RWPE2 (cell line): ENCODE data around the gene SYT6.

Experiments
- ATAC-seq: fragments of 200-7000 bp; cut with Tn5 transposase; 3 replicates; pipeline ENCODE4 v1.9.1; 2021; ENCODE audit warnings: low read depth
- DNase-seq: peaks from one replicate; pipeline ENCODE4 v3.0.0-alpha.2; 2020; ENCODE audit warnings: low spot score
- H3K27ac ChIP-seq: fragments of 450-650 bp; 2 replicates; pipeline ENCODE4 v1.5.1; 2017; ENCODE audit warnings: mild to moderate bottlenecking; ENCODE audit not compliant: poor library complexity, severe bottlenecking
- H3K27me3 ChIP-seq: fragments of 250-450 bp; sonication (Bioruptor Pico); 2 replicates; pipeline ENCODE4 v1.5.1; 2021; ENCODE audit warnings: mild to moderate bottlenecking, moderate library complexity; ENCODE audit not compliant: insufficient read depth, poor library complexity, severe bottlenecking
- H3K36me3 ChIP-seq: fragments of 250-450 bp; sonication (Bioruptor Pico); 2 replicates; pipeline ENCODE4 v1.5.1; 2020; ENCODE audit warnings: low read depth, mild to moderate bottlenecking, moderate library complexity
- H3K4me1 ChIP-seq: fragments of 250-450 bp; sonication (Bioruptor Pico); 2 replicates; pipeline ENCODE4 v1.5.1; 2021; ENCODE audit warnings: mild to moderate bottlenecking, moderate library complexity; ENCODE audit not compliant: insufficient read depth, poor library complexity, severe bottlenecking
- H3K4me3 ChIP-seq: fragments of 250-450 bp; sonication (Bioruptor Pico); 2 replicates; pipeline ENCODE4 v1.5.1; 2021; ENCODE audit warnings: mild to moderate bottlenecking, moderate library complexity; ENCODE audit not compliant: severe bottlenecking
- H3K9me3 ChIP-seq: fragments of 250-450 bp; sonication (Bioruptor Pico); 2 replicates; pipeline ENCODE4 v1.5.1; 2021; ENCODE audit warnings: mild to moderate bottlenecking, moderate library complexity; ENCODE audit not compliant: severe bottlenecking
- TF ChIP-seq, protein P1 (sequence below): fragments of 450-650 bp; IDR thresholded peaks from one replicate; pipeline ENCODE4 v1.5.1; 2017; ENCODE audit warnings: mild to moderate bottlenecking, moderate library complexity; ENCODE audit not compliant: poor library complexity, severe bottlenecking

Gene SYT6

DNA sequence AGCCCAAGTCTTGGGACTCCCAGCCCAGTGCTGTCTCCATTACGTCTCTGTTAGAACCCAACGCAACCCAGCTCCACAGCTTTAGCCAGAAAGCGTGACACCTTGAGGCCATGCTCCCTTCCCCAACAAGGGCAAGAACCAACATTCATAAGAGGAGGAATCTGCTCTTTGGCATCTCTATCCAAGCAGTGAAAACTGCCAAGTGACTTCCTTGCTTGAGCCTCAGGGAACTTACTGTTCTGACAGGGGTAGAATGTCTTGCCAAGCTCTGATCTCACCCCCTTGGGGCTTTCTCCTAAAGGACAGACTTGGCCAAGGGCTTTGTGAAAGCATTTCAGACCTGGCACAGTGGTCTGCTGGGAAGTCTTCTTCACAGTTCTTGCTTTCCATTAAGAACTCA lies 56.6 kb downstream of the SYT6 start:
- Histone ChIP-seq H3K9me3 (no peaks in the 10 kb centered on the region), H3K4me3 (no peak overlapping the region), H3K27me3 (peaks cover 12% of the 10 kb centered on the region), H3K27ac (no peak overlapping the region), H3K36me3 (no peaks in the 10 kb centered on the region), H3K4me1 (no peaks in the 10 kb centered on the region)
- no peak for DNase-seq
- TF ChIP-seq, protein P1, sequence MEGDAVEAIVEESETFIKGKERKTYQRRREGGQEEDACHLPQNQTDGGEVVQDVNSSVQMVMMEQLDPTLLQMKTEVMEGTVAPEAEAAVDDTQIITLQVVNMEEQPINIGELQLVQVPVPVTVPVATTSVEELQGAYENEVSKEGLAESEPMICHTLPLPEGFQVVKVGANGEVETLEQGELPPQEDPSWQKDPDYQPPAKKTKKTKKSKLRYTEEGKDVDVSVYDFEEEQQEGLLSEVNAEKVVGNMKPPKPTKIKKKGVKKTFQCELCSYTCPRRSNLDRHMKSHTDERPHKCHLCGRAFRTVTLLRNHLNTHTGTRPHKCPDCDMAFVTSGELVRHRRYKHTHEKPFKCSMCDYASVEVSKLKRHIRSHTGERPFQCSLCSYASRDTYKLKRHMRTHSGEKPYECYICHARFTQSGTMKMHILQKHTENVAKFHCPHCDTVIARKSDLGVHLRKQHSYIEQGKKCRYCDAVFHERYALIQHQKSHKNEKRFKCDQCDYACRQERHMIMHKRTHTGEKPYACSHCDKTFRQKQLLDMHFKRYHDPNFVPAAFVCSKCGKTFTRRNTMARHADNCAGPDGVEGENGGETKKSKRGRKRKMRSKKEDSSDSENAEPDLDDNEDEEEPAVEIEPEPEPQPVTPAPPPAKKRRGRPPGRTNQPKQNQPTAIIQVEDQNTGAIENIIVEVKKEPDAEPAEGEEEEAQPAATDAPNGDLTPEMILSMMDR: no peak
- ATAC-seq: no peak

DNA sequence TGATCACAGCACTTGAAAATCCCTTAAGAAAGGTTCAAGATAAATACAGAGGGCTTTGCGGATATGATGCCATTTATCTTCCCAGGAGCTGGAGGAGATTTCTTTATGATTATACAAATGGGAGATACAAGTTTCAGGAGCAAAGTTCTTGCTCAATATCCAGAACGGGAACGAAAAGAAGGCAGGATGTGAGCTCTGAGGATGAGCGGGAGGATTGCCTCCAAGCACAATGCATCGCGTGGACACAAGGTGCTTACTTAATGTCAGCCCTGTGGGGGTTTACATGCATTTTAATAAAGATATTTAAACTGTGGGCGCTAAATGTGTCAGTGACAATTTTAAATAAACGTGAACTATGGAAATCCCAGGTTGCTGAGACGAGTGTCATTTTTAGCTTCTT lies 59.0 kb downstream of the SYT6 start:
- no peaks in the 10 kb centered on the region for H3K9me3 ChIP-seq
- no peak overlapping the region for H3K4me3 ChIP-seq
- DNase-seq (no peak), ATAC-seq (no peak)
- TF ChIP-seq, protein P1: no peak
- peaks cover 12% of the 10 kb centered on the region for H3K27me3 ChIP-seq
- H3K4me1 ChIP-seq: no peaks in the 10 kb centered on the region
- no peaks in the 10 kb centered on the region for H3K36me3 ChIP-seq
- no peak overlapping the region for H3K27ac ChIP-seq

DNA sequence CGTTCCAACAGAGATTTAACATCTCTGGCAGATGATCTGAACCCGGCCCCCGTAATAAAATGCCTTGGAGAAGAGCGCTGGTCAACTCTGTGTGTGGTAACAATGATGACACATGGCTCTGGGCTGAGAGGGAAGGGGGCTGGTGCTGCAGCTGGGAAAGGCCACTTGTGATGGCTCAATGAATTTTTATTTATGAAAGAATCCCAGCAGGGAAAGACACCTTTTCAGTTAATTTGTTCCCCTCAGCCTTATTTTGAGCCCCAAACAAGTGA lies 59.4 kb downstream of the SYT6 start:
- Histone ChIP-seq H3K36me3 (no peaks in the 10 kb centered on the region), H3K4me3 (no peak overlapping the region), H3K27me3 (peaks cover 12% of the 10 kb centered on the region), H3K9me3 (no peaks in the 10 kb centered on the region), H3K27ac (no peak overlapping the region), H3K4me1 (no peaks in the 10 kb centered on the region)
- no peak for ATAC-seq
- TF ChIP-seq, protein P1: no peak
- no peak for DNase-seq

DNA sequence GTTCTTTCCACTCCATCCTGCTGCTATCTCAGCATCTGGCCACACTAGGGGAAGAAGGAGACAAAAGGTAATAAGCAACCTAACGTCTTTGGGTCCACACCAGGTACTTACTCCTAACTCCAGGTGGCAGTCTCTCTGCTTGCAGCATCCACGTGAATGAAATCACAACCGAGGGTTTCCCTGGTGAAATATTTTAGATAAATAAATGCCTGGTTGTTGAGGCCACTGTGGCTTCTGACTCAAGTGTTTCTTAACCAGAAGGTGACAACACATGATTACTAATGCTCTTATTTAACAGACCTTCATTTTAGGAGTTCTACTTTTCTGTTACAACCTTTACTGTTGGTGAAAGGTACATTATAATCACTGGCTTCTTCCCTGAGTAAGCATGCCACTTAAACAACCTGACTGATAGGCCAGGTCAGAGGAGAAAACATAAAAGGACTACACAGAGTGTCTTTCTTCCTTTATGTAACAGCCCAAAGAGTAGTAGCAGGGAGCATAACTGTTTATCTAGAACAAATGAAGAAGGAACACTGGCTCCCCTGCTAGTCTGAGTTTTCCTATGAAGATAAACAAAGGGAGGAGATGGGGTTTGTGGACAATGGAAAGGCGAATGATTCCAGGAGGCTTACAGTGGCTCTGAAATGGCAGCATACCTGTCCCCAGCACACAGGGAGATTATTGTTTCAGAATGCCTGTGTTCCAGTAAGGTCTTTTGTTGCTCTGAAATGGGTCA lies 59.9 kb downstream of the SYT6 start:
- no peak for DNase-seq
- H3K27ac ChIP-seq: no peak overlapping the region
- peaks cover 12% of the 10 kb centered on the region for H3K27me3 ChIP-seq
- TF ChIP-seq, protein P1: no peak
- H3K4me3 ChIP-seq: no peak overlapping the region
- H3K4me1 ChIP-seq: no peaks in the 10 kb centered on the region
- no peaks in the 10 kb centered on the region for H3K36me3 ChIP-seq
- H3K9me3 ChIP-seq: no peaks in the 10 kb centered on the region
- peak; percentile 36; the same call in 1 of the 3 replicates for ATAC-seq
